ENCODE data around the gene EIF5A. TPM values are rescaled to one million over a fixed set of nuclear protein-coding genes. Genes with fewer than 3 reads are reported as not detected.

The EIF5A gene
- total RNA-seq, 1 experiment from 2014 or later, result 1,139 TPM

DNA sequence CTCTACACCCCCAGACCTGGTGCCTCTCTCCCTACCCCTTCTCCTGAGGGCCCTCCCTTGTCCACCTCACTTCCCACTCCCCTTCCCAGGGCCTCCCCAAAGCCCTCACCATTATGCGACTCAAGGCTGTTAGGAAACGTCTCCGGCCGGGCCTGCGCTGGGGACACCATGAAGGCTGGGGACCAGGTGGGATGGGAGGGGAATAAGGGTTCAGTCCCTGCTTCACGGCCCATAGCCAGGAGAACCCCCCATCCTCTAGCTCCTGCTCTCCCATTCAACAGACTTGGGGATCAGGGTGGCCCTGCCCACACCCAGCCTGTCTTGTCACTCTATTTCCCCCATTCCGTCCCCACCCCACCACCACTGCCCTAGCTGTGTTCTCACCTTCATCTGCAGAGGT, 19.6 kb downstream of the EIF5A start (continued):
- no peak for TF ChIP-seq FOSL1 (IDR thresholded peaks at IDR 0.05; ENCODE audit: low read depth)

DNA sequence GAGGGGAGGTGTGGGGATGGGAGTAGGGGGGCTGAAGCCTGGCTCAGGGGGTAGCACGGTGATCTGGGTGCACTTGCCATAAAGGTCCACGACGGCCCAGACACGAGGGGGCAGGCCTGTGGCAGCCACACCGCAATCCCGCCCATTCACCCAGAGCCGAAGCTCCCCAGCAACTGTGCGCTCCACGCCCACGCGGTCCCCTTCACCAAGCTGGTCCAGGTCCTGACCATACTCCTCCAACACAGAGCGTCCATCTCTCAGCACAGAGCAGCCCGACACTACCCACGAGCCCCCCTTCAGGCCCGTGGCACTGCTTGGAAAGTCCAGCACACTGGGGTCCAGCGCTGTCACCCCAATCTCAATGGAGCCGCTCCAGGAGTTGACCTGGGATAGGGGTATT, 20.1 kb downstream of the EIF5A start:
- ATAC-seq, result no peak
- POLR2A ChIA-PET, result no interaction called here
- H3K4me3 ChIP-seq (replicated peaks in 1 of 2; ENCODE audit: low read depth in 1 of 2, low read length in 2 of 2), result no peak overlapping the region

More for the DNA sequence above, 20.1 kb downstream of the EIF5A start:
- H3K36me3 ChIP-seq (ENCODE audit: control insufficient read depth in 1 of 2, insufficient read depth in 2 of 2, low read length in 2 of 2), result peaks cover 13 to 27% of the 10 kb centered on the region in 2 experiments; a peak in 3 of 4 replicates
- H3K9me2 ChIP-seq (ENCODE audit: insufficient read depth), result no peaks in the 10 kb centered on the region
- RAD21 ChIA-PET (ENCODE audit: low non-redundant PET in 1 of 2, low total read pairs in 2 of 2, uncharacterized antibody in 2 of 2, unreplicated experiment in 2 of 2), result no interaction called here
- no peaks in the 10 kb centered on the region for H4K20me1 ChIP-seq (ENCODE audit: insufficient read depth)
- peaks cover 20% of the 10 kb centered on the region; the same call in 1 of the 2 replicates for H3K79me2 ChIP-seq (ENCODE audit: insufficient read depth, low read length)
- peaks cover 3 to 29% of the 10 kb centered on the region in 2 experiments; a peak in 3 of 4 replicates for H3K4me1 ChIP-seq (ENCODE audit: control insufficient read depth in 1 of 2, insufficient read depth in 2 of 2, low read length in 2 of 2)
- no peak for DNase-seq (ENCODE audit: low read depth, low spot score)
- no peaks in the 10 kb centered on the region for H3K27me3 ChIP-seq (ENCODE audit: insufficient read depth, low read length)
- CTCF ChIA-PET, result no interaction called here
- intact Hi-C loops (cut with micrococcal nuclease), result no loop called here
- H3K27ac ChIP-seq (ENCODE audit: low read depth, low read length), result no peak overlapping the region
- H2AFZ ChIP-seq (ENCODE audit: low read depth, low read length, poor library complexity, severe bottlenecking), result no peak overlapping the region
- no peak for TF ChIP-seq ZNF274 (IDR thresholded peaks at IDR 0.05; ENCODE audit: low read depth, low read length)
- TF ChIP-seq, protein P1, sequence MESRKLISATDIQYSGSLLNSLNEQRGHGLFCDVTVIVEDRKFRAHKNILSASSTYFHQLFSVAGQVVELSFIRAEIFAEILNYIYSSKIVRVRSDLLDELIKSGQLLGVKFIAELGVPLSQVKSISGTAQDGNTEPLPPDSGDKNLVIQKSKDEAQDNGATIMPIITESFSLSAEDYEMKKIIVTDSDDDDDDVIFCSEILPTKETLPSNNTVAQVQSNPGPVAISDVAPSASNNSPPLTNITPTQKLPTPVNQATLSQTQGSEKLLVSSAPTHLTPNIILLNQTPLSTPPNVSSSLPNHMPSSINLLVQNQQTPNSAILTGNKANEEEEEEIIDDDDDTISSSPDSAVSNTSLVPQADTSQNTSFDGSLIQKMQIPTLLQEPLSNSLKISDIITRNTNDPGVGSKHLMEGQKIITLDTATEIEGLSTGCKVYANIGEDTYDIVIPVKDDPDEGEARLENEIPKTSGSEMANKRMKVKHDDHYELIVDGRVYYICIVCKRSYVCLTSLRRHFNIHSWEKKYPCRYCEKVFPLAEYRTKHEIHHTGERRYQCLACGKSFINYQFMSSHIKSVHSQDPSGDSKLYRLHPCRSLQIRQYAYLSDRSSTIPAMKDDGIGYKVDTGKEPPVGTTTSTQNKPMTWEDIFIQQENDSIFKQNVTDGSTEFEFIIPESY (IDR thresholded peaks at IDR 0.05; ENCODE audit: extremely low read depth, insufficient replicate concordance, low read length), result no peak
- TF ChIP-seq, protein P2, sequence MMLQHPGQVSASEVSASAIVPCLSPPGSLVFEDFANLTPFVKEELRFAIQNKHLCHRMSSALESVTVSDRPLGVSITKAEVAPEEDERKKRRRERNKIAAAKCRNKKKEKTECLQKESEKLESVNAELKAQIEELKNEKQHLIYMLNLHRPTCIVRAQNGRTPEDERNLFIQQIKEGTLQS (IDR thresholded peaks at IDR 0.05), result no peak
- TF ChIP-seq, protein P3, sequence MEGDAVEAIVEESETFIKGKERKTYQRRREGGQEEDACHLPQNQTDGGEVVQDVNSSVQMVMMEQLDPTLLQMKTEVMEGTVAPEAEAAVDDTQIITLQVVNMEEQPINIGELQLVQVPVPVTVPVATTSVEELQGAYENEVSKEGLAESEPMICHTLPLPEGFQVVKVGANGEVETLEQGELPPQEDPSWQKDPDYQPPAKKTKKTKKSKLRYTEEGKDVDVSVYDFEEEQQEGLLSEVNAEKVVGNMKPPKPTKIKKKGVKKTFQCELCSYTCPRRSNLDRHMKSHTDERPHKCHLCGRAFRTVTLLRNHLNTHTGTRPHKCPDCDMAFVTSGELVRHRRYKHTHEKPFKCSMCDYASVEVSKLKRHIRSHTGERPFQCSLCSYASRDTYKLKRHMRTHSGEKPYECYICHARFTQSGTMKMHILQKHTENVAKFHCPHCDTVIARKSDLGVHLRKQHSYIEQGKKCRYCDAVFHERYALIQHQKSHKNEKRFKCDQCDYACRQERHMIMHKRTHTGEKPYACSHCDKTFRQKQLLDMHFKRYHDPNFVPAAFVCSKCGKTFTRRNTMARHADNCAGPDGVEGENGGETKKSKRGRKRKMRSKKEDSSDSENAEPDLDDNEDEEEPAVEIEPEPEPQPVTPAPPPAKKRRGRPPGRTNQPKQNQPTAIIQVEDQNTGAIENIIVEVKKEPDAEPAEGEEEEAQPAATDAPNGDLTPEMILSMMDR (IDR thresholded peaks at IDR 0.05 in 2 of 3, conservative IDR thresholded peaks at IDR 0.05 in 1 of 3; ENCODE audit: borderline replicate concordance in 1 of 3, insufficient read depth in 1 of 3, low read depth in 2 of 3, low read length in 2 of 3), result no peak
- TF ChIP-seq JUND (IDR thresholded peaks at IDR 0.05), result no peak
- TF ChIP-seq TCF7L2 (IDR thresholded peaks at IDR 0.05; ENCODE audit: borderline replicate concordance, extremely low read depth, insufficient read depth, insufficient read length), result no peak
- TF ChIP-seq, protein P4, sequence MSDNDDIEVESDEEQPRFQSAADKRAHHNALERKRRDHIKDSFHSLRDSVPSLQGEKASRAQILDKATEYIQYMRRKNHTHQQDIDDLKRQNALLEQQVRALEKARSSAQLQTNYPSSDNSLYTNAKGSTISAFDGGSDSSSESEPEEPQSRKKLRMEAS (IDR thresholded peaks at IDR 0.05), result no peak
- no peak for TF ChIP-seq CEBPB (IDR thresholded peaks at IDR 0.05; ENCODE audit: low read depth)
- TF ChIP-seq ZFX (IDR thresholded peaks at IDR 0.05), result no peak
- TF ChIP-seq SP1 (IDR thresholded peaks at IDR 0.05; ENCODE audit: low read depth), result no peak
- no peak for TF ChIP-seq CBX3 (IDR thresholded peaks at IDR 0.05; ENCODE audit: low read depth)
- TF ChIP-seq EZH2 (IDR thresholded peaks at IDR 0.05), result no peak
- no peak for TF ChIP-seq FOSL1 (IDR thresholded peaks at IDR 0.05; ENCODE audit: low read depth)
- no peak for TF ChIP-seq YY1 (IDR thresholded peaks at IDR 0.05; ENCODE audit: extremely low read depth, insufficient replicate concordance, low read depth, low read length)
- peak overlapping the region; percentile 93; the same call in 1 of the 2 replicates for H3K9ac ChIP-seq (ENCODE audit: low read length)
- H3K4me2 ChIP-seq (ENCODE audit: low read length), result peak overlapping the region; percentile 77
- H3K9me3 ChIP-seq (ENCODE audit: control insufficient read depth in 1 of 2, insufficient read depth in 1 of 2, low read depth in 1 of 2, low read length in 2 of 2), result no peaks in the 10 kb centered on the region
- BruUV-seq (replicated peaks), result no TSS peak

Data from HCT116 (cell line).